Body of pancreas (tissue), 4 donors: ENCODE measurements around the gene SPTA1.
"Not testable (repeated sequence)": the region's sequence is repeated elsewhere in the genome, so short reads cannot be mapped to it uniquely, and the experiment has no call there.

Experiments
- POLR2A ChIP-seq, 3 donors: fragments of 450-650 bp; IDR thresholded peaks; one replicate each; pipeline ENCODE4 v1.6.1; 2016; ENCODE audit warnings: antibody characterized with exemption in 3 of 3, mild to moderate bottlenecking in 2 of 3
- TF ChIP-seq, protein P1 (sequence below), 7 experiments: fragments of 450-650 bp in 4 of 7; fragments of 200-600 bp in 3 of 7; sonication (generic) in 3 of 7; IDR thresholded peaks; one replicate each; pipeline ENCODE4 v1.5.1; 2016 to 2019; ENCODE audit warnings: antibody characterized with exemption in 7 of 7

GRCh38 chr1:158691149-158691548, 4.6 kb upstream of the SPTA1 start:
- TF ChIP-seq, protein P1, sequence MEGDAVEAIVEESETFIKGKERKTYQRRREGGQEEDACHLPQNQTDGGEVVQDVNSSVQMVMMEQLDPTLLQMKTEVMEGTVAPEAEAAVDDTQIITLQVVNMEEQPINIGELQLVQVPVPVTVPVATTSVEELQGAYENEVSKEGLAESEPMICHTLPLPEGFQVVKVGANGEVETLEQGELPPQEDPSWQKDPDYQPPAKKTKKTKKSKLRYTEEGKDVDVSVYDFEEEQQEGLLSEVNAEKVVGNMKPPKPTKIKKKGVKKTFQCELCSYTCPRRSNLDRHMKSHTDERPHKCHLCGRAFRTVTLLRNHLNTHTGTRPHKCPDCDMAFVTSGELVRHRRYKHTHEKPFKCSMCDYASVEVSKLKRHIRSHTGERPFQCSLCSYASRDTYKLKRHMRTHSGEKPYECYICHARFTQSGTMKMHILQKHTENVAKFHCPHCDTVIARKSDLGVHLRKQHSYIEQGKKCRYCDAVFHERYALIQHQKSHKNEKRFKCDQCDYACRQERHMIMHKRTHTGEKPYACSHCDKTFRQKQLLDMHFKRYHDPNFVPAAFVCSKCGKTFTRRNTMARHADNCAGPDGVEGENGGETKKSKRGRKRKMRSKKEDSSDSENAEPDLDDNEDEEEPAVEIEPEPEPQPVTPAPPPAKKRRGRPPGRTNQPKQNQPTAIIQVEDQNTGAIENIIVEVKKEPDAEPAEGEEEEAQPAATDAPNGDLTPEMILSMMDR (IDR thresholded peaks at IDR 0.05), result not testable (repeated sequence)
- TF ChIP-seq POLR2A (IDR thresholded peaks at IDR 0.05), result not testable (repeated sequence)
